Endothelial cell of umbilical vein (primary cell): ENCODE measurements around the gene SLC24A3. TPM values are rescaled to one million over a fixed set of nuclear protein-coding genes. Genes with fewer than 3 reads are reported as not detected.

ENCODE experiments used
- BruUV-seq: library from RNA; stranded (reverse); fragments of 400-500 nt; replicated peaks from 2 replicates; lab custom pipeline; 2021; lab: Mats Ljungman, UMichigan
- CTCF ChIA-PET: fragments of 300-600, 350-600 bp; sonication (Branson Sonifier 250); formaldehyde crosslinking; loops from one replicate; lab custom pipeline; 2021; ENCODE audit warnings: antibody characterized with exemption, inconsistent platforms; lab: Charles Lee
- POLR2A ChIA-PET: fragments of 300-600, 350-600 bp; sonication (Branson Sonifier 250); formaldehyde crosslinking; loops from one replicate; lab custom pipeline; 2021; ENCODE audit warnings: antibody characterized with exemption, inconsistent platforms; lab: Charles Lee
- DNase-seq: peaks from one replicate; pipeline ENCODE4 v3.0.0-alpha.2; 2011; ENCODE audit warnings: low read depth, low spot score
- FAIRE-seq: peaks from 2 replicates; lab custom pipeline; 2011; peaks lifted over from hg19 to GRCh38; lab: Jason Lieb, UNC
- H2AFZ ChIP-seq: 2 replicates; pipeline ENCODE4 v1.6.0; 2012; ENCODE audit warnings: low read depth, low read length, control low read depth, inconsistent platforms
- H3K27ac ChIP-seq: 2 replicates; pipeline ENCODE4 v1.5.1; 2011; ENCODE audit warnings: low read depth, mild to moderate bottlenecking, control low read depth, low read length, moderate library complexity; ENCODE audit not compliant: insufficient read depth
- H3K27me3 ChIP-seq, 2 experiments: 2 replicates each; pipeline versions ENCODE4 v1.6.0 to v1.6.1; 2011; ENCODE audit warnings: low read length in 2 of 2, mixed read lengths in 1 of 2; ENCODE audit not compliant: control insufficient read depth in 2 of 2, insufficient read depth in 2 of 2
- H3K36me3 ChIP-seq, 2 experiments: 2 replicates in 1 of 2; 3 replicates in 1 of 2; pipeline ENCODE4 v1.5.1; 2011; ENCODE audit warnings: low read length in 2 of 2, mild to moderate bottlenecking in 1 of 2, moderate library complexity in 1 of 2; ENCODE audit not compliant: control insufficient read depth in 2 of 2, insufficient read depth in 2 of 2; ENCODE audit errors: extremely low read depth in 1 of 2
- H3K4me1 ChIP-seq: 3 replicates; pipeline ENCODE4 v1.5.1; 2011; ENCODE audit warnings: mild to moderate bottlenecking, low read length; ENCODE audit not compliant: control insufficient read depth, insufficient read depth; ENCODE audit errors: extremely low read depth
- H3K4me2 ChIP-seq: 2 replicates; pipeline ENCODE4 v1.6.1; 2011; ENCODE audit warnings: low read length, control low read depth, mixed read lengths; ENCODE audit not compliant: insufficient read depth
- H3K4me3 ChIP-seq, 3 experiments: fragments of 200-600 bp in 1 of 3; sonication (generic), shearing (Covaris generic) in 1 of 3; replicated peaks in 1 of 3; 2 replicates each; pipeline ENCODE4 v1.5.1; 2011 to 2016; ENCODE audit warnings: control low read depth in 3 of 3, low read length in 3 of 3, mild to moderate bottlenecking in 2 of 3, inconsistent platforms in 1 of 3, low read depth in 1 of 3, moderate library complexity in 1 of 3; ENCODE audit not compliant: insufficient read depth in 1 of 3
- H3K79me2 ChIP-seq: 2 replicates; pipeline ENCODE4 v1.6.0; 2012; ENCODE audit warnings: low read length, inconsistent platforms; ENCODE audit not compliant: control insufficient read depth, insufficient read depth
- H3K9ac ChIP-seq: replicated peaks from 2 replicates; pipeline ENCODE3; 2011; ENCODE audit warnings: low read length, control low read depth; ENCODE audit not compliant: insufficient read depth; ENCODE audit errors: extremely low read depth
- H3K9me1 ChIP-seq: replicated peaks from 3 replicates; pipeline ENCODE4 v1.6.0; 2011; ENCODE audit warnings: mild to moderate bottlenecking, low read length; ENCODE audit not compliant: control insufficient read depth, insufficient read depth; ENCODE audit errors: extremely low read depth
- H3K9me3 ChIP-seq: replicated peaks from 2 replicates; pipeline ENCODE4 v1.5.1; 2012; ENCODE audit warnings: low read length, inconsistent platforms; ENCODE audit not compliant: control insufficient read depth, insufficient read depth
- H4K20me1 ChIP-seq: replicated peaks from 2 replicates; pipeline ENCODE3; 2011; ENCODE audit warnings: mild to moderate bottlenecking, low read length; ENCODE audit not compliant: control insufficient read depth, insufficient read depth; ENCODE audit errors: extremely low read depth
- EZH2 ChIP-seq: IDR thresholded peaks from 2 replicates; pipeline ENCODE4 v1.6.1; 2012; ENCODE audit warnings: borderline replicate concordance, low read depth, mild to moderate bottlenecking, moderate library complexity, low read length, inconsistent platforms; ENCODE audit not compliant: severe bottlenecking
- FOS ChIP-seq: IDR thresholded peaks from 2 replicates; pipeline ENCODE4 v1.6.1; 2011; ENCODE audit warnings: mild to moderate bottlenecking, low read length, moderate library complexity, borderline replicate concordance; ENCODE audit not compliant: insufficient read depth
- GATA2 ChIP-seq: IDR thresholded peaks from 2 replicates; pipeline ENCODE4 v1.7.0; 2011; ENCODE audit warnings: low read depth, mild to moderate bottlenecking, moderate library complexity, mixed read lengths, low read length; ENCODE audit not compliant: insufficient read length, insufficient read depth
- JUN ChIP-seq: IDR thresholded peaks from 2 replicates; pipeline ENCODE4 v1.6.1; 2011; ENCODE audit warnings: borderline replicate concordance, low read depth; ENCODE audit not compliant: insufficient read length, insufficient read depth
- MYC ChIP-seq: IDR thresholded peaks from one replicate; pipeline ENCODE4 v1.6.1; 2011; ENCODE audit warnings: mild to moderate bottlenecking, low read depth, low read length
- POLR2A ChIP-seq: IDR thresholded peaks from 2 replicates; pipeline ENCODE4 v1.6.1; 2012; ENCODE audit warnings: low read depth, mild to moderate bottlenecking, control low read depth, low read length
- POLR2AphosphoS5 ChIP-seq: IDR thresholded peaks from 2 replicates; pipeline ENCODE4 v1.6.1; 2012; ENCODE audit warnings: low read depth, mild to moderate bottlenecking, control low read depth, low read length, moderate library complexity; ENCODE audit not compliant: insufficient read depth
- dilution Hi-C: fragments of 300-500 bp; cut with MboI; formaldehyde crosslinking; loops from one replicate; pipeline ENCODE4 v1.15.0; 2019; ENCODE audit warnings: low sequenced_read_pairs; ENCODE audit not compliant: extremely low pct_ligation_motif_present
- intact Hi-C: fragments of 100-400 bp; cut with micrococcal nuclease; formaldehyde crosslinking; loops from one replicate; pipeline ENCODE4 v1.10.0; 2022
- polyA plus RNA-seq, 4 experiments: library from polyadenylated mRNA; depleted of rRNA in 3 of 4; stranded (reverse) in 3 of 4; unstranded in 1 of 4; fragments of >200 nt; gene quantifications; 2 replicates each; pipeline versions ENCODE4 v1.2.1 to v1.2.3, GENCODE V29; 2011 to 2012; ENCODE audit warnings: missing spikeins in 1 of 4
- total RNA-seq: library from RNA; stranded (reverse); gene quantifications from 2 replicates; pipeline ENCODE4 v1.2.3, GENCODE V29; 2021
- TF ChIP-seq, protein P1 (sequence below): IDR thresholded peaks from 2 replicates; pipeline ENCODE4 v1.6.1; 2011; ENCODE audit not compliant: insufficient read depth, insufficient read length
- TF ChIP-seq, protein P2 (sequence below), 2 donors: IDR thresholded peaks; 1 replicate in 1 of 2; 2 replicates in 1 of 2; pipeline ENCODE4 v1.5.1; 2011; ENCODE audit warnings: low read length in 2 of 2, mild to moderate bottlenecking in 2 of 2, moderate library complexity in 2 of 2, control low read depth in 1 of 2, inconsistent platforms in 1 of 2, low read depth in 1 of 2; ENCODE audit not compliant: insufficient read depth in 1 of 2; ENCODE audit errors: extremely low read depth in 1 of 2

SLC24A3 gene
- total and polyA plus RNA-seq, 2 donors (not counting 3 experiments of a cell fraction or from before 2014, with no cell fraction given), result not detected

DNA sequence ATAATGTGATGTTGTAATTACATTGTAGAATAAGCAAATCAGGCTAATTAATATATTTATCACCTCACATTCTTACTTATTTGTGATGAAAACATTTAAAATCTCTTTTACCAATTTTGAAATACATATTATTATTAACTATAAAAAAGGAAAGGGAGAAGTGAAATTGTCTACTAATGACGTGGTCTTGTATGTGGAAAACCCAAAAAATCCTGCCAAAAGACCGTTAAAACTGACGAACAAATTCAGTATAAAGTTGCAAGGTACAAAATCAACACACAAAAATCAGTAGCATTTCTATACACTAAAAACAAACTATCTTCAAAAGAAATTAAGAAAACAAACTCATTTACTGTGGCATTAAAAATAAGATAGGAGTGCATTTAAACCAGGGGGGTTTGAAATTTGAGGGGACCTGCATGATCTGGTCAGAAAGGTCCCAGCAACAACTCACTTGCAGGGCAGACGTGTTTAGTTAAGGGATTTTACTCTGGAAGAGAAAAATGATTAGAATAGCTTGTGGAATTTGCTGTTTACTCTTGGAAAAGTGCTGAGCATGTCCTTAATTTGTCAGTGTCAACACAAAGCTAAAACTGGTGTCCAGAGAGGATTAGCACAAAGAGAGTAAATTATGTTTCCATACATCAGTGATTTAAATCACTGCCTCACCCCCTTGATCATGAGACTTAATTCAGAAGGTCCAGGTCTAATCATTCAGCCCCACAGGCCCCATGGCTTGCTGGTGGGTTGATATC, 310.6 kb downstream of the SLC24A3 start:
- H3K36me3 ChIP-seq, result no peaks in the 10 kb centered on the region
- no peak for DNase-seq
- H3K27me3 ChIP-seq, result no peaks in the 10 kb centered on the region
- H3K9me3 ChIP-seq, result no peaks in the 10 kb centered on the region
- TF ChIP-seq POLR2AphosphoS5 (no peak), FOS (no peak), POLR2A (no peak), GATA2 (no peak), MYC (no peak), JUN (no peak), EZH2 (no peak)
- TF ChIP-seq, protein P1, sequence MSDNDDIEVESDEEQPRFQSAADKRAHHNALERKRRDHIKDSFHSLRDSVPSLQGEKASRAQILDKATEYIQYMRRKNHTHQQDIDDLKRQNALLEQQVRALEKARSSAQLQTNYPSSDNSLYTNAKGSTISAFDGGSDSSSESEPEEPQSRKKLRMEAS, result no peak
- TF ChIP-seq, protein P2, sequence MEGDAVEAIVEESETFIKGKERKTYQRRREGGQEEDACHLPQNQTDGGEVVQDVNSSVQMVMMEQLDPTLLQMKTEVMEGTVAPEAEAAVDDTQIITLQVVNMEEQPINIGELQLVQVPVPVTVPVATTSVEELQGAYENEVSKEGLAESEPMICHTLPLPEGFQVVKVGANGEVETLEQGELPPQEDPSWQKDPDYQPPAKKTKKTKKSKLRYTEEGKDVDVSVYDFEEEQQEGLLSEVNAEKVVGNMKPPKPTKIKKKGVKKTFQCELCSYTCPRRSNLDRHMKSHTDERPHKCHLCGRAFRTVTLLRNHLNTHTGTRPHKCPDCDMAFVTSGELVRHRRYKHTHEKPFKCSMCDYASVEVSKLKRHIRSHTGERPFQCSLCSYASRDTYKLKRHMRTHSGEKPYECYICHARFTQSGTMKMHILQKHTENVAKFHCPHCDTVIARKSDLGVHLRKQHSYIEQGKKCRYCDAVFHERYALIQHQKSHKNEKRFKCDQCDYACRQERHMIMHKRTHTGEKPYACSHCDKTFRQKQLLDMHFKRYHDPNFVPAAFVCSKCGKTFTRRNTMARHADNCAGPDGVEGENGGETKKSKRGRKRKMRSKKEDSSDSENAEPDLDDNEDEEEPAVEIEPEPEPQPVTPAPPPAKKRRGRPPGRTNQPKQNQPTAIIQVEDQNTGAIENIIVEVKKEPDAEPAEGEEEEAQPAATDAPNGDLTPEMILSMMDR (IDR thresholded peaks at IDR 0.05; ENCODE audit: extremely low read depth in 1 of 2, insufficient read depth in 1 of 2, low read depth in 1 of 2, low read length in 2 of 2), result no peak
- CTCF ChIA-PET, result no interaction called here
- no TSS peak for BruUV-seq
- no peak overlapping the region for H3K27ac ChIP-seq
- intact Hi-C loops (no loop called here), dilution Hi-C loops (no loop called here)
- POLR2A ChIA-PET, result no interaction called here
- no peak overlapping the region for H3K4me3 ChIP-seq
- no peak overlapping the region for H3K4me2 ChIP-seq
- H3K9me1 ChIP-seq, result no peaks in the 10 kb centered on the region
- H3K4me1 ChIP-seq, result no peaks in the 10 kb centered on the region
- H3K9ac ChIP-seq, result no peak overlapping the region
- no peak overlapping the region for H2AFZ ChIP-seq
- H3K79me2 ChIP-seq, result no peaks in the 10 kb centered on the region
- H4K20me1 ChIP-seq, result no peaks in the 10 kb centered on the region
- no peak for FAIRE-seq
